Hematopoietic multipotent progenitor cell treated with erythropoietin and hydrocortisone succinate and interleukin-3 and kit ligand, for 15 days (in vitro differentiated cells): ENCODE results near the gene CORO6.

Experiments used
- DNase-seq: peaks from one replicate; pipeline ENCODE4 v3.0.0-alpha.2; 2015; ENCODE audit warnings: low spot score

The CORO6 gene

DNA sequence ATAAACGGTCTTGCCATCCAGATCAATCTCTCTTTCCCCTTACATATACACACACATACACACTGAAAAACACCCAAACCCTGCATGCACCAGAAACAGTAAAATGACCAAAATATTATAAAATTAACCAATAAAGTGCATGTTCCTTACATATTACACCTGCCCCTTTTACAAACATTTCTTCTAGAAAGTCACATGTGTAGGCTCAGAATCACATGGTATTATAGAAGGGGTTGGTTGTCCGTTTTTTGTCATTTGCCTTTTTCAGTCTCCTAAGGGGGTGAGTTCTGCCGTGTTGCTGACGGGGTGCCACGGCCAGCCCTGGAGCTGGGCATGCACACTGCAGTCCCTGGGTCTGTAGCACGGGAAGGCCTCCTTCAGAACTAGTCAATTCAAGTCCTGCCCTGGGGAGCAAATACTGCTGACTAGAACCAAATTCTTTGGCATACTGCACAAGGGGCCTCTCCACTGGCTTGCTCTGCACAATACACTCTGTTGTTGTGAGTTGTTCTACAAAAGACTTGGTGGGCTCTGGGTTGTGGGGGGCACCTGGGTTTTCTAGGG lies 8.0 kb upstream of the CORO6 start:
- DNase-seq, result no peak

- no peak for DNase-seq
Observed at GRCh38 chr17:29629839-29630238, 7.1 kb upstream of the CORO6 start.

GRCh38 chr17:29628644-29629043 lies 5.9 kb upstream of the CORO6 start:
- no peak for DNase-seq

- DNase-seq, result no peak
Observed at GRCh38 chr17:29627951-29628350, 5.2 kb upstream of the CORO6 start.

GRCh38 chr17:29625037-29625750 lies 2.5 kb upstream of the CORO6 start:
- no peak for DNase-seq

- no peak for DNase-seq
Observed at GRCh38 chr17:29624586-29624985, 1.9 kb upstream of the CORO6 start.

- no peak for DNase-seq
Observed at GRCh38 chr17:29623283-29623647, 553 bp upstream of the CORO6 start.

DNA sequence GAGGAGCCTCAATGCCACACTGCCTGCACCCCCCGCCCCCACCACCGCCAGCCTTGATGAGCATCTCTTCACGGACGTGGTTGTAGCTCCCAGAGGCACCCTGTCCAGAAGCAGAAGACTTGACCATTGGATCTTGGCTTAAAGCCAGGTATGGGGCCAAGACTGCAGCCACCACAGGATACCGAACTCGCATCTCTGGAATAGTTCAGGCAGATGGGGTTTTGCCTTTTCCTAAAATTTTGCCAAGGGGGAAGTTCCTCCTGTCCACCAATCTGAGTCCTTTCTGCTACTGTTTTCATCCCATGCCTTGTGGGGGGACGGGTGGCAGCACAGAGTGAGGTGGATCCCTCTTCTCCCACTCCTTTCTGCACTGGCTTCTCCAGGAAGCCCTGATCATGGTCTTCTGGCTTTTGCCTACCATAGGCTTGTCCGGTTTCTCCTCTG lies 939 bp downstream of the CORO6 start:
- DNase-seq, result no peak

- DNase-seq, result no peak
Observed at GRCh38 chr17:29620779-29621500, 1.8 kb downstream of the CORO6 start.

GRCh38 chr17:29620271-29620670 lies 2.4 kb downstream of the CORO6 start:
- no peak for DNase-seq

DNA sequence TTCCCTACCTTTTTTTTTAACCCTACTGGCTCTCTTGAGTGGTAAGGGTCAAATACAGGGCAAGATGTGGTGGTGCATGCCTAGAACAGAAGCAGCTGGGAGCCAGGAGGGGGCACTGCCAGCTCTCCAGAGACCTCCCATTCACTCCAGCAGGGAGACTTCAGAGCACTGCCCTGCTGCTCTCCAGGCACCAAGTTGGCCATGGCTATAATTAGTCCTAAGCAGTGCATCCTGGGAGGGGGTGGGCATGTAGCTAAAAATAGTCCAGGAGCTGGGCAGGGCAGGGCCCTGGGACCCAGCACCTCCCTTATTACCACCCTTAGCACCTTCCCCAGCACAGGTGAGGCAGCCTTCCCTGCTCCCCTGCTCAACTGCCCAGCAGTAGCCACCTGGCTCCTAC lies 3.5 kb downstream of the CORO6 start:
- no peak for DNase-seq

GRCh38 chr17:29618272-29619065 lies 4.2 kb downstream of the CORO6 start:
- no peak for DNase-seq

DNA sequence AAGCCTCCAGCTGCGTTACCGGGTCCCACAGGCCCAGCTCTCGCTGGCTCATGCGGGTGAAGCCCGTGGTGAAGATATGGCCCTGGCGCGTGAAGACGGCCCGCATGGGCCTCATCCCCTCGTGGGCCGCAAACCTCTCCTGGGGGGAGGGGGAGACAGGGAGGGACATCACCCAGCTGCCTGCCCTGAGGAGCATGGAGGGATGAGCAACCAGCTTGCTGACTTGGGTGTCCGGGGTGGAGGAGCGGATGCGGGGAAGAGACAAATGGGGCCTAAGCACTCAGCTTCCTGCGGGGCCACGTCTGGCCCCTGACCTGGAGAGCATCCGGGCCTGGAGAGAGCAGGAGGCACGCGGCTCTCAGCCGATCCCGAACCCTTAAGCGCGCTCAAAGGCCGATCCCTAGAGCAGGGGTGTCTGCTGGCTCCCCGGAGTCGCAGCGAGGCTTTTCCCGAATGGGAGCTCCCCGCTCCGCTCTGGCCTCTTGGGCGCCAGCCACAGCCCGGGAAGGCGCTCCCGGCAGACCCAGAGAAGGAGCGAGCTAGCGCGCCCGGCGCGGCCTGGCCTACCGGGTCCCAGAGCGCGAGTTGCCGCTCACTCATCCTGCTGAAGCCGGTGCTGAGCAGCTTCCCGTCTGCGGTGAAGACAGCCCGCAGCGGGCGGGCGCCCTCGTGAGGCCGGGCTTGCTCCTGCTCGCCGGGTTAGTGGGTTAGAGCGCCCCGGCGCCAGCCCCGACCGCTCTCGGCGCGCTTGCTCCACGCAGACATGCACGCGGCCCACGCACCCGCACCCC lies 5.0 kb downstream of the CORO6 start:
- DNase-seq, result peak; percentile 60

GRCh38 chr17:29617125-29617480 lies 5.6 kb downstream of the CORO6 start:
- peak; percentile 49 for DNase-seq

DNA sequence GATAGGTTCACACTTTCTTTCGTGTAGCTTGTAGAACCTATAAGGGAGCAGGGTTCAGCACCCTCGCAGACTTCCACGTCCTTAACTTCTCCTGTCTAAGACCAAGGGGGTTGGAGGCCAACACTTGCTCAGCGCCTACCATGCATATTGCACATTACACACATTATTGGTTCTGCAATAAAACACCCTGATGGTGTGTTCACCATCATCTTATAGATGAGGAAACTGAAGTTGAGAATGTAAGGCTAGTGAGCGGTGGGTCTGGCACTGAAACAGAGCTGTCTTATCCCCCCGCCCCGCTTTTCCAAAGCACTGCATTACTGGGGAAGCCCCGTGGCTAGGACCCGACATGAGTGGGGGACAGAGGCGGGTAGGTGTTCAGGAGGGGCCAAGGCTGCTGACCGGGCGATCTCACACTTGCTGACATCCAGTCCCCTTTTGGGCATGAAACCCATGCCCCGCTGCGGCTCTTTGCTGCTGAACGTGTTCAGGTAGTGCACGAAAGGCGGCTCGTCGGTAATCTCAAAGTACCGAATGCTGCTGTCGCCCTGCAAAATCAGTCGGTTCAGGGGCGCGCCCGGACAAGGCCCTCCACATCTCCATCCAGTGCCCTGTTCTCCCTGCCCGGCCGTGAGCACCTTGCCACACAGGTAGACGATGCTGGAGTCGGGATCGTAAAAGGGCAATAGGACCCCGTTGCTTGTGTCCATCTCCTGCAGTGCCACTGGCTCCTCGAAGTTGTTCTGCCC lies 6.2 kb downstream of the CORO6 start:
- DNase-seq, result no peak

- peak; percentile 82 for DNase-seq
Observed at GRCh38 chr17:29615492-29616299, 7.0 kb downstream of the CORO6 start.

DNA sequence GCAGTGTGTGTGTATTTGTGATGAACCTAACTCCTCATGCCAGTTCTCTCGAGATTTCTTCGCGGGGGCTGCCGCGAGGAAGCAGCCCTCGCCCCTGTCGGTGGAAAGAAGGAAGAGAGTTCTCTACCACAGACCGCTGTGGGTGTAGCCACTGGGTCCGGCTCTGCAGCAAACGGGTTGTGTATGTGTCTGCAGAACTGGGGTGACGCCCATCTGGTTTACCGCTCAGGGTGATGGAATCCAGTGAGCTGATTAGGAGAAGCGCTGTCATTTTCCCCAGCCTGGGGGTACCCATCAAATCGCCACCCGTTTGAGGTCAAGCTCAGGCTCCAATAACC lies 7.7 kb downstream of the CORO6 start:
- DNase-seq, result peak; percentile 43

GRCh38 chr17:29614349-29615047 lies 8.2 kb downstream of the CORO6 start:
- DNase-seq, result no peak

DNA sequence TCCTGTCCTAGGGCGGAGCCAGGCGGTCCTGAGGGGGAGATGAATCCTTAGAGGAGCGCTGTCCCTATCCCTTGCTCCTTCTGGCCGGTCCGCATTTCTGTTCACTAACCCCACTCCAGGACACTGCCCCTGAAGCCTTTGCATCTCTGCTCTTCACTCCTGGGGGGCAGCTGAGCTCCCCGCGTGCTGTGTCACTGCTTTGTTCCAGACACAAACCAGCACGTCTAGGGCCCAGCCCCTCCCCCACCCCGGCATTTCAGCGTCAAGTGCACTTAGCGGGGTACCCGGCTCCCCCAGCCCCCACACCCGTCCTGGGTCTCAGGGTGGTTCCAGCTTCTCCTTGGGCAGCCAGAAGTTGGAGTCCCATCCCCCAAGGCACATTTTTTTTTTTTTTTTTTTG lies 8.9 kb downstream of the CORO6 start:
- no peak for DNase-seq

GRCh38 chr17:29613352-29613837 lies 9.3 kb downstream of the CORO6 start:
- DNase-seq, result peak; percentile 69
